Fibroblast of peridontal ligament (primary cell): Measurements from ENCODE around the gene TNFAIP1.
"Not testable (repeated sequence)": the region's sequence is repeated elsewhere in the genome, so short reads cannot be mapped to it uniquely, and the experiment has no call there.

Experiments
- DNase-seq: peaks from one replicate; pipeline ENCODE4 v3.0.0-alpha.2; 2010; ENCODE audit errors: extremely low read depth

The TNFAIP1 gene

DNA sequence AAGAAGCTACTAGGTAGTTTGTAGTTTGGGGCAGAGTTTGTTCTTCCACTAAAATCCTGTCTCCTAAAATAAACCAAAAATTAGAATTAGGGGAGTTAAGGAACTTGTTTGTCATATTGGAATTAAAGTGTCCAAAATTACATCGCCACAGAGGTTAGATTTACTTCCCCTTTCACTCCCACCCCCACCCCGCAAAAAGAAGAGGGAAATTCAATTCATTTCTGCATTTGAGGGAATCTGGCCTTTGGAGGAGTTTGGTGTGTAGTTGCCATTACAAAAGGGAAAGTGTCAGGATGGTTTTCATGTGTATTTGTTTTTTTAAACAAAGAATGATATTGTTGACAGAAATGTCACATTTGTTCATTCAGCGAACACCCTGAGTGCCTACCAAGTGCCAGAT, 10.8 kb upstream of the TNFAIP1 start:
- no peak for DNase-seq

DNA sequence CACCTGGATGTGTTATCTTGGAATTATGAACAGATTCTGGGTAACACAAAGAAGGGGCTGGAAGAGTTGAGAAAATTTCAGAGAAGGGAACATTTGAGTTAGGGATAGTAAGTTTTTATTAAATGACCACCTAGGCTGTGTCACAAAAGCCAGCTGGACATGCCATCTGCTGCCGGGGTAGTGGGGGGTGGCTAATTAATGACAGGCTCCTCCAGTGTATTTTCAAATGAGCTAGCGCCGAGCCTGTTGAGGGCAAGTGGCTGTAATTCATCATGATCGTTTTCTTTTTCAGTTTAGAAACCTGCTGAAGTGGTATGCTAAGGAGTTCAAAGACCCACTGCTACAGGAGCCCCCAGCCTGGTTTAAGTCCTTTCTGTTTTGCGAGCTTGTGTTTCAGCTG, 10.3 kb upstream of the TNFAIP1 start:
- no peak for DNase-seq

DNA sequence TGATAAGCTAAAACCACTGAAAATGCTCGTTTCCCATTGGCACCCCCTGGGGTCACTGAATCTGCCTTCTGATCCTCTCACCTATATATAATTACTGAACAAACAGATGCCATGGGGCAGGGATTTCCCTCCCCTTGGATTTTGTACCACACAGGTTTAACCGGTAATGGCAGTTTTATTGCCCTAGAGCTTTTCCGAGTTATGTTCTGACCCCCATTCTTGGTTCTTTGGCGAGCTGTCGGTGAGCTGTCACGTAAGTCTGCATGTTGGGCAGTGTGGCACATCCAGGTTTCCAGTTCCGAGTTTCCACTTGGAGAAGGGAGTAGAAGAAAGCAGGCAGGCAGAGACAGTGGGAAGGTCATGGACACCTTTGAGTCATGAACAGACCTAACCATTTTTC, 9.4 kb upstream of the TNFAIP1 start:
- DNase-seq = no peak

DNA sequence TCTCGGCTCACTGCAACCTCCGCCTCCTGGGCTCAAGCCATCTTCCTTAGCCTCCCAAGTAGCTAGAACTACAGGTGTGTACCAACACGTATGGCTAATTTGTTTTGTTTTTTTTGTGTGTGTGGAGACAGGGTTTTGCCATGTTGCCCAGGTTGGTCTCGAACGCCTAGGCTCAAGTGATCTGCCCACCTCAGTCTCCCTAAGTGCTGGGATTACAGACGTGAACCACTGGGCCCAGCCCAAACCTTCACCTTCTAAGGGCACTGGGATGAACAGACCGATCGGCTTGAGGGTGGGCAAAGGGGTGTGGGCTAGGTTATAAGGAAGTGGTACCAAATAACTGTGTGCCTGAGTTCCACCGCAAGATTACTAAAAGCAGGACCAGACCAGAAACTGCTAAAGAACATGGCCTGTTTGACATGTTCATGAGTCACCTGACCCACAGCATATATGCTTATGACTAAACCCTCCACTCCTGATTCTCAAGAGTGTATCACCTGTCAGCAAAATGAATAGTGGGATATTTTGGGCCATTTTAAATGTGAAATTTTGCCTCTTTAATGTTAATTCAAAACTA, 8.4 kb upstream of the TNFAIP1 start:
- no peak for DNase-seq

DNA sequence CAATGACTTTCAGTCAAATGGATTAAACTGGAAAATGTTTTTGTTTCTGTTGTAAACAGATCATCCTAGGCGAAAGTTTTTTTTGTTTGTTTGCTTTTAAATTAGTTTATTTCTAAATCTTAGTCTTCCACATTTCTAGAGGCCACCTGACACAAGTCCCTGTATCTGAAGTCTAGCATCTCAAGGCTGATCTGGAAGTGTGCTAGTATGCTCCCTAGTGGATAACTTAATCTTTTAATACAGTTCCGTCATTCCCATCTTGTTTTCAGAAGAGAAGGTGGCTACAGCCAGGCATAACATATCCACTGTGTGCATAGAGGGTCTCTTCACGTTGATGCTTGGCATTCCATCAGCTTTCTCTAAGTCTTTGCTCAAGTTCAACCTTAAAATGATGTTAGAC, 7.9 kb upstream of the TNFAIP1 start:
- DNase-seq = peak; percentile 57

DNA sequence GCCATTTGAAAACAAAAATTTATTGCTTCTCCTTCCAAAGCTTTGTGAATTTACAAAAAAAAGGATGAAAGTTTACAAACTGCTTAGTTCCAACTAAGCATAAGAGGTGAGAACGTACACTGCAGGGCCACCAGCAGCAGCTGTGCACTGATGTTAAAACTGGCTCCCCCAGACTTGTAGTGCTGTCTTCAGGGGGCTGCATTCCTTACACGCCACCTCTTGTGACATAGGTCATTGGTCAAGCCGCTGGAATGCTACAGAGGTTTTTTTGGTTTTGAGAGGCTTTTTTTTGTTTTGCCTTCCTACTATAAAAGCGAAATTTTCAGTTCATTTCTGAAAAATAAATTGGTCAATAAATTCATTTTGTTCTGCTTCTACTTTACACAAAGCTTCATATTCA, 7.2 kb upstream of the TNFAIP1 start:
- peak; percentile 9 for DNase-seq

DNA sequence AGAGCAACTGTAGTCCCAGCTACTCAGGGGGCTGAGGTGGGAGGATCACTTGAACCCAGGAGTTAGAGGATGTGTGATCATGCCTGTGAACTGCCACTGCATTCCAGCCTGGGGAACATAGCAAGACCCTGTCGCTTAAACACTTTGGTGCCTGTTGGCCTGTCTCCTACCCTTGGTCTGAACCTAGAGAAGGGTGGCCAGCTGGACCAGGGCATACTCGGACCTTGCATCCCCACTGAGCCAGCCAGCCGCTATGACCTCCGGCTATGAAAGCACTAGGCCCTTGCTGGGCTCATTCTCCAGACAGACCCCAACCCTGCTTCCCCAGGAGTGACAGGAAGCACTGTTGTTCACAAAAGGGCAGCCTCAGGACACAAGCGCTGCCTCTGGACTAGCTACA, 4.9 kb upstream of the TNFAIP1 start:
- no peak for DNase-seq

DNA sequence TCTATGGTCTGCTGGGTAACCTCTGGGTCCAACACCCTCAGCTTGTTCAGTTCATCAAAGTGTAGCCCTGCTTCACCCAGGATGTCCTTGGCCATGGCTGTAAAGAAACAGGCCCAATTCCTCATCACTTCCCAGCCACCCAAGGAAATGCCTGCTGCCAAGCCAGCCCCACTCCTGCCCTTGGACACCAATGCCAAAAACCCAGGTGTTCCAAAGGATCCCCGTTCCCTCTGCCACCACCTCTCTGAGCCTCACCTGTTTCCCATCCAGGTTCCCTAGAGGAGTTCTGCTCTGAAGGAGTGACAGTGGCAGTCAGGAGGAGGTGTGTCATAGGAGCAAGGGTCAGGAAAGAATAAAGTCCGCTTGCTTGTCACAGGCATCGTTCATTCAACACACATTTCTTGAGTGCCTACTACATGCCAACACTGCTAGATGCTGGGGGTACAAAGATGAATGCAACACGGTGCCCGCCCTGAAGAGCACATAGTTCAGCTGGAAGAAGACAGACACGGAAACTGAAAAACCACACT, 3.6 kb upstream of the TNFAIP1 start:
- no peak for DNase-seq

DNA sequence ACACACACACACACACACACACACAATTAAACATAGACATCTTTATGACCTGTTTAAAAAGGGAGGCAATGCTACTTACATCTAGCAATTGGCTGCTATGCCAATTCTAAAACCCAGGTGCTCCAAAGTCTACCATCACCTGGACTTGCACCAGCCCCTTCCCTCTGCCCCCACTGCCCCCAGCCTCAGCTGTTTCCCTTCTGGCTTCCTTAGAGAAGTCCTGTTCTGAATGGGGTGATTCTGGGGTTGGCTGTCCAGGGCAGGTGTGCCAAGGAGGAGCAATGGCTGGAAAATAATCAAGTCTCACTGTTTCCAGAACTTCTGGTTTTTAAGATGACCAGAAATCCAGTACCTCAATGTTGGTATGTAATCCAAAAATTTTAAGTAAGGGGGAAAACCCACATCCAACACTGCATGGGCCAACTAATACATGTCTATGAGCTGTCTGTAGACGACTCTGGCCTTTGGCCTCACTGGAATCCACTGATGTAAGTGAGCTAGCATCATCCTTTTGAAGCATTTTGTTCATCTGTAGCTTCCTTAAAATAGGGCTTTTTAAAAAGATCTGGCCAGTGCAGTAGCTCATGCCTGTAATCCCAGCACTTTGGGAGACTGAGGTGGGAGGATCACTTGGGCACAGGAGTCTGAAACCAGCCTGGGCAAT, 2.3 kb upstream of the TNFAIP1 start:
- DNase-seq = no peak

DNA sequence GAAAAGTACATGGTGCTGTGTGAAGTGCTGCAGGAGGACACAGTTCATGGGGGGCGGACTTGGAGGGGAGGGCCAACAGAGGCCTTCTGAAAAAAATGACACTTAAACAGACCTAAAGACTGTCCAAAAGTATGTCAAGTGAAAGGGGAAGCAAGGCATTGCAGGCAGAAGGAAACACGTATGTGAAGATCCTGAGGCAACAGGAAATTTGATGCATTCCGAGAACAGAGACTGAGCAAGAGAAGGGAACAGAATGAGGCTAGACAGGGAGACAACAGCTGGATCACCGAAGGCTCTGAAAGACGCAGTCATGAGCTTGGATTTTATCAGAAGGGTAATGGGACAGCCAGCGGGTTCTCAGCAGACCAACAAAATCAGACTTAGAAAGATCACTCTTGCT, 1.4 kb upstream of the TNFAIP1 start:
- peak; percentile 24 for DNase-seq

DNA sequence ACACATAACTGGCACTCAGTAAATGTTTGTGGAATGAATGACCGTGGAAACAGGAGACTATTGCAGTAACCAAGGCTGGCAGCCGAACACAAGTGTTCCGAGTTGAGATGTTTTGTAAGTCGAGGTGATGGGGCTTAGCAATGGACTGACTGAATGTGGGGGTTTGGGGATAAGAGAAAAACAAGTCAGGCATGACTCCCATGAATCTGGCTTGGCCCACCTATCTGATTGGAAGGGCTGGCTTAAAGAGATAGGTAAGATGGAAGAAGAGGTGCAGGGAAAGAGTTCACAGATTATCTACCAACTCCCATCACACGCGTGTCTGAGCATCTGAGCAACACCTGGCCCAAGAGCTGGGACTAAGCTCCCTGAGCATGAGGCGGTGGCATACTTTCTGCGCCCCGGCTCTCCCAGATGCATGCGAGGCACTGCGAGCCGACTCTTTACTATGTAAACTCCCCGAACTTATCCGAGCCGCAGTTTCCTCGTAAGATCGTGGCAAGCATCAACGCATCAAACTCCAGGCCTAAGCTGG, 828 bp upstream of the TNFAIP1 start:
- DNase-seq = peak; percentile 65

DNA sequence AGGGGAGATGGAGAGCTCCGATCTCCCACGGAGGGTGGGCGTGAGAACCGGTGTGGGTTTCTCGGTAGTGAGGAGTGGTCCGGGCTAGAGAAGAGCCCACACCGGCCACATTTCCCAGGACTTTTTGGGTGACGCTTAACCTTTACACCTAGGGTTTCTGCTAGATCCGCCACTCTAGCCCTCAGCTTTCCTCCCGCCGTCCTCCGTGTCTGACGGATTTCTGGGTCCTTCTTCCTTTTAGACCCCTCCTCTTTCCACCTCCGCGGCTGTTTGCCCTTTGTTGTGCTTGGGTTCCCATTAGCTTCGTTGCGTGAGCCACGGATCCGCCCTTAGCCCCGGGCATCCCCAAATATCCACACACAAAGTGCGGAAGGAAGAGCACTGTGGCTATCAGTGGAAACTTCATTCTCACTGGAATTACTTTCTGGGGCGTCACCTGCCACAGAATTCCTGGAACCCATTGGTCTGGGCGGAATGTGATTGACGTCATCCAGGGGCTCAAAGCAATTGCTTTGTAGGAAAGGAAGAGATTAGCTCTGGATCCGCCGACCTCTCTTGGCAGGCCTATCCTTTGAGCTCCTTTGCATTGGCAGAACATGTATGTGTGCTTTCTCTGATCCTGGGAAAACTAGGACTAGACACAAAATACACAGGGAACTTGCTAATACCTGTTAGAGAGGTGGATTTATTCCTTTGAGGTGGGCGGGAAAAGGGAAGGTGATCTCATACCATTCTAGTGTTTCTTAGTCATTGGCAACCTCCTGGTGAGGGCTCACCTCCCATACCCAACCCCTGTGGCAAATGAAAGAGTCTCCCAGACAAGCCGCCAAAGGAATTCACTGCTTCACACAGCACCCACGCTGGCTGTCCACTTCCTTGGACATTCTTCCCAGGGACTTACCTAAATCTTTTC, 654 bp downstream of the TNFAIP1 start:
- DNase-seq = peak; percentile 87

DNA sequence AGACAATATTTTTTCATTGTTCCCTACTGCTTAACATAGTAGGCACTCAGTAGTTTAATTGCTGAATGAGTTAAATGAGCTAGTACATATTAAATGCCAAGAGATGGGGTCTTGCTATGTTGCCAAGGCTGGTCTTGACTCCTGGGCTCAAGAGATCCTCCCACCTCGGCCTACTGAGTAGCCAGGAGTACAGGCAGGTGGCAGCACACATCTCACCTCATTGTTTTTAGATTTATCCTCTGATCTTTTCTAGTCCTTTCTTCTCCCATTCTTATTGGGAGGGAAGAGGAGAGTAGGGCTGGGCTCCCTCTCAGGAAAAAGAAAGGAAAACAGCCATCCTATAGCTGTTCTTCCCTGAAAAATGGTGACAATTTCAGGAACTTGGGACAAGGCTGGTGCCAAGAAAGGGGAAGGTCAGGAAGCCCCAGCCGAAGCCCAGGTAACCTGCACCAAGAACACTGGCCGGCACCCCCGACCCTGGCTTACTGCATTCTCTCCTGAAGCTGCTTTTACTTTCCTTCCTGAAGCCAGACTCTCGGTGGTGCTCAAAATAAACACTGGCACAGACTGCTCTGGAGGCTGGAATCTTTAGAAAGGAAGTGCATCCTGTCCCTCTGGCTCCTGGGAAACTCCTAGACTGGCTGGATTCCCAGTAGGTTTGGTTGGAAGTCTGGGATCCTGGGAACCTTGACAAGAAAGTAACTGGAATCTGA, 2.7 kb downstream of the TNFAIP1 start:
- peak; percentile 59 for DNase-seq

DNA sequence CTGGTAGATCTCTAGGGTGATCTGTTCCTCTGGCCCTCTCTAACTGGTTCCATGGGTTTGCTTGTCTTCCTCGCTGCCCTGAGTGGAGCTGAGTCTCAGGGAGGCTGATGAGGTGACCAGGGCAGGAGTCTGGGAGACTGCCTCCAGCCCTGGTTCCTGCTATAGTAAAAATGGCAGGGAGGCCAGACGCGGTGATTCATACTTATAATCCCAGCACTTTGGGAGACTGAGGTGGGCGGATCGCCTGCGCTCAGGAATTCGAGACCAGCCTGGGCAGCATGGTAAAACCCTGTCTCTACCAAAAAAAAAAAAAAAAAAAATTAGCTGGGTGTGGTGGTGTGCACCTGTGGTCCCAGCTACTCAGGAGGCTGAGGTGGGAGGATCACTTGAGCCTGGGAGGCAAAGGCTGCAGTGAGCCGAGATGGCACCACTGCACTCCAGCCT, 3.2 kb downstream of the TNFAIP1 start:
- not testable (repeated sequence) for DNase-seq

DNA sequence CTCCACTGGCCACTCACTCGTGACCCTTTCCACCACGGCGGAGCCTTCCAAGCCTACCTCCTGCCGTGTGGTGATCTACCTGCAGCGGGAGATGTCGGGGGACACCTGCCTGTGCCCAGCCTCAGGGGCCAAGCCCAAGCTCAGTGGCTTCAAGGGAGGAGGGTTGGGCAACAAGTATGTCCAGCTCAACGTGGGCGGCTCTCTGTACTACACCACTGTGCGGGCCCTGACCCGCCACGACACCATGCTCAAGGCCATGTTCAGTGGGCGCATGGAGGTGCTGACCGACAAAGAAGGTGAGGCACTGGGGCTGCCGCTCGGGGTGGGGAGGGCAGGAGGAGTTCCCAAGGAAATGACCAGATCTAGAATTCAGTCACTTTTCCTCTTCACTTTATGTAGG, 3.9 kb downstream of the TNFAIP1 start:
- no peak for DNase-seq

DNA sequence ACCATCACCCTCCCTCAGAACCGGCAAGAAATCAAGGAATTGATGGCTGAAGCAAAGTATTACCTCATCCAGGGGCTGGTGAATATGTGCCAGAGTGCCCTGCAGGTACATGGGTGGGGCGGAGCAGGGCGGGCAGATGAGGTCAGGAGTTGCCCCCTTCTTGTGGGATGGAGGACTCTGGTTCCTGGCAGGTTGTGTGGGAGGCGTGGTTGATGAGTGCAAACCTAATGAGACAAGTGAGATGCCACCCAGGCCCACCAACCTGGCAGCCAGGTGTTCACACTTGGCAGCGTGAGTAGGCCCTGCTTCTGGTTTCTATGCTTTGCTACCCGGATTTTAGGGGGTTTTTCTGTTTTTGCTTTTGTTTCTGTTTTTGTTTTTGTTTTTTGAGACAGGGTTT, 4.8 kb downstream of the TNFAIP1 start:
- no peak for DNase-seq

DNA sequence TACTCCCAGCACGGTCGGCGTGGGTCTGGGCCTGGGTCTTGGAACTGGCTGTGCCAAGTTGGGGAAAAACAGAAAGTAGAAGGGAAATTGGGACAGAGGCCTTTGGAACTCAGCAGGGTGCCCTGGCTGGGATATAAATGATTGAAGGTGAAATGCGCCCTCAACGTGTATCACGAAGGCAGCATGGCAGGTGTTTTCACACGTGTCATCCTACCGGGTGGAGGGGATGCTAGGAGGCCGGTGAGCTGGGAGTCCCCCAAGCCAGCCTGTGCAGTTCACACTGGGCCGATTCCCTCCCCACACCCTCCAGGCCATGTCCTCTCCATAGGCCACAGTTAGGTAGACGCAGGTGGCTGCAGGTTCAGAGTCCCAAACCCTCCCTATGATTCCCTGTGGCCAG, 6.0 kb downstream of the TNFAIP1 start:
- DNase-seq = no peak

DNA sequence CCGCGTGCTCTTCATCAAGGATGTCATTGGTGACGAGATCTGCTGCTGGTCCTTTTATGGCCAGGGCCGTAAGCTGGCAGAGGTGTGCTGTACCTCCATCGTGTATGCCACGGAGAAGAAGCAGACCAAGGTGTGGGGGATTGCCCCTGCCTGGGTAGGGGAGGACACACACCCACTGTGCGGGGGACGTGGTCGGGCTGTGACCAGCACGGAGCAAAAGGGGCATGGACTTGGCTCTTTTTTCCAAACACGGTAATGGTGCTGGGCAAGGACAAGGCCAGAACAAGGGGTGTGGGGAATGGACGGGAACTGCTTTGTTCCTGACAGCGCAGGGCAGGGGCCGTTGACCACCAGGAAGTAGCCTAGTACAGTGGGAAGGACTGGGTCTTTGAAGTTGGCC, 6.8 kb downstream of the TNFAIP1 start:
- DNase-seq = no peak

DNA sequence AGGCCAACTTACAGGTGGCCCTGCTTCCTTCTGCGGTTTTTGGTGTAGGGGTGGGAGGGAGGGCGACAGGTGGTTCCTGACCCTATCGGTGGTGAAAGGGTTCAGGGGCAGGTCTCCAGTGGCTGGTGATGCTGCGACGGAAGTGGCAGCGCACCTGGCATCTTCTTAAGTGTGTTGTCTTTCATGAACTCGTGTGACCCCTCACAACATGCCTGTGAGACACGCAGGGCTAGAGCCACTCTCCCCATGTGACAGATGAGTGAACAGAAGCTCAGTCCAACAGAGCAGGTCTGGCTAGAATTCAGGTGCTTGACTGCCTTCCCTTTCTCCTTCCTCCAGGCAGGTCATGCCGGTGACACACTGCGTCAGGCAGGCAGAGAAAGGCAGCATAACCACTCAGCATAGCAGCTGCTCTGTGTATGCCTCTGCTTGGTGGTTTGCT, 8.0 kb downstream of the TNFAIP1 start:
- DNase-seq = no peak

DNA sequence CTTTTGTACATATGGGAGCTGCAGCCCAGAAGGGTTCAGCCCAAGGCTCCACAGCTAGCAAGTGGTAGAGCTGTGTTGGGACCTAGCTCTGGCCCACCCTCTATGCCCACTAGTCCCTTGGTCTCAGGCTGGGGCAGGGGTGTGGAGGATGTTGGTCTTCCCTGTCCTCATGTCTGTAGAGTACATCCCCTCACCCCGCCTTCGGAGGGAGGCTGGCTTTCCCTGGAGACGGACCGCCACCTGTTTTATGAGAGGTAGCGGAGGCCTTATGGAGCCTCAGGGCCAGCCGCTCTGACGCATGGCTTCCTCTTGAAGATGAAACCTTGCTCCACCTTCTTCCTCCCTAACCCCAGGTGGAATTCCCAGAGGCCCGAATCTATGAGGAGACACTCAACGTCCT, 8.4 kb downstream of the TNFAIP1 start:
- DNase-seq = no peak

DNA sequence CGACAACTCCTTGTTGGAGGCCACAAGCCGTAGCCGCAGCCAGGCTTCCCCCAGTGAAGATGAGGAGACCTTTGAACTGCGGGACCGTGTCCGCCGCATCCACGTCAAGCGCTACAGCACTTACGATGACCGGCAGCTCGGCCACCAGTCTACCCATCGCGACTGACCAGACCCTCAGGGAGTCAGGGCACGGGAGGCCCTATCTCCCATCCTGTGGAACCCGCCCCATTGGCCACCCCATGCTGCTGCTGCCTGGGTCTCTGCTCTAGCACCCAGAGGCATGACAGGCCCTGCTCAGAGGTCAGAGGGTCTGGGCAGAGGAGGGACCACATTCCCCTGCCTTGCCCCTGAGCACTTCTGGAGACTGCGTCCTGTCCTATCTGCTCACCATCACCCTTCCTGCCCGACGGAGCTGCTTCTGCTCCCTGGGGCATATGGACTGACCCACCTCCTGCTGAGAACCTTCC, 8.9 kb downstream of the TNFAIP1 start:
- DNase-seq = no peak
